ENCODE results near the gene APC2. TPM values are rescaled to one million over a fixed set of nuclear protein-coding genes. Genes with fewer than 3 reads are reported as not detected.

Gene APC2
- total RNA-seq, 1 donor from 2014 or later: 0.42 TPM

DNA sequence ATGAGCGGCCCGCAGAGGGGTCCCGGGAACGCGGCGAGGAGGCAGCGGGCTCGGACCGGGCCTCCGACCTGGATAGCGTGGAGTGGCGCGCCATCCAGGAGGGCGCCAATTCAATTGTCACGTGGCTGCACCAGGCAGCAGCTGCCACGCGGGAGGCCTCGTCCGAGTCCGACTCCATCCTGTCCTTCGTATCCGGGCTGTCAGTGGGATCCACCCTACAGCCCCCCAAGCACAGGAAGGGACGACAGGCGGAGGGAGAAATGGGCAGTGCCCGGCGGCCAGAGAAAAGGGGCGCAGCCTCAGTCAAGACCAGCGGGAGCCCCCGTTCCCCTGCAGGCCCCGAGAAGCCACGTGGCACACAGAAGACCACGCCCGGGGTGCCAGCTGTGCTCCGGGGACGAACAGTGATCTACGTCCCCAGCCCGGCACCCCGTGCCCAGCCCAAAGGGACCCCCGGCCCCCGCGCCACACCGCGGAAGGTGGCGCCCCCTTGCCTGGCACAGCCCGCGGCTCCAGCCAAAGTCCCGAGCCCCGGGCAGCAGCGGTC is 18.4 kb downstream of the APC2 start:
- intact Hi-C loops (cut with micrococcal nuclease): loop anchor here (10.0 kb wide), 1 partner anchor 296 kb away; no protein-coding TSS in a partner anchor
- Mint-ChIP-seq H3K4me1 (peaks cover 25% of the 10 kb centered on the region), H3K4me3 (peak overlapping the region; percentile 41), H3K27ac (no peak overlapping the region), H3K9me3 (no peaks in the 10 kb centered on the region), H3K27me3 (peaks cover 2% of the 10 kb centered on the region), H3K36me3 (ENCODE audit: low read depth) (no peaks in the 10 kb centered on the region)
- no peak for DNase-seq
- ATAC-seq (ENCODE audit: low read depth): no peak
- ChIA-PET POLR2A (interaction anchor here (0.5 to 1.4 kb wide), 3 partner anchors 15 to 605 kb away, joined by 3 to 5 read pairs (median 4); no protein-coding TSS in a partner anchor), CTCF (interaction anchor here (1.5 to 1.6 kb wide), 2 partner anchors 23 to 358 kb away, joined by 3 to 6 read pairs; no protein-coding TSS in a partner anchor)
- TF ChIP-seq, protein P1, sequence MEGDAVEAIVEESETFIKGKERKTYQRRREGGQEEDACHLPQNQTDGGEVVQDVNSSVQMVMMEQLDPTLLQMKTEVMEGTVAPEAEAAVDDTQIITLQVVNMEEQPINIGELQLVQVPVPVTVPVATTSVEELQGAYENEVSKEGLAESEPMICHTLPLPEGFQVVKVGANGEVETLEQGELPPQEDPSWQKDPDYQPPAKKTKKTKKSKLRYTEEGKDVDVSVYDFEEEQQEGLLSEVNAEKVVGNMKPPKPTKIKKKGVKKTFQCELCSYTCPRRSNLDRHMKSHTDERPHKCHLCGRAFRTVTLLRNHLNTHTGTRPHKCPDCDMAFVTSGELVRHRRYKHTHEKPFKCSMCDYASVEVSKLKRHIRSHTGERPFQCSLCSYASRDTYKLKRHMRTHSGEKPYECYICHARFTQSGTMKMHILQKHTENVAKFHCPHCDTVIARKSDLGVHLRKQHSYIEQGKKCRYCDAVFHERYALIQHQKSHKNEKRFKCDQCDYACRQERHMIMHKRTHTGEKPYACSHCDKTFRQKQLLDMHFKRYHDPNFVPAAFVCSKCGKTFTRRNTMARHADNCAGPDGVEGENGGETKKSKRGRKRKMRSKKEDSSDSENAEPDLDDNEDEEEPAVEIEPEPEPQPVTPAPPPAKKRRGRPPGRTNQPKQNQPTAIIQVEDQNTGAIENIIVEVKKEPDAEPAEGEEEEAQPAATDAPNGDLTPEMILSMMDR (IDR thresholded peaks at IDR 0.05): no peak

- CTCF ChIA-PET: interaction anchor here (1.0 to 1.5 kb wide), 2 partner anchors 9 to 23 kb away, joined by 4 to 6 read pairs; no protein-coding TSS in a partner anchor
- no peak overlapping the region for H3K27ac Mint-ChIP-seq
- H3K36me3 Mint-ChIP-seq (ENCODE audit: low read depth): no peaks in the 10 kb centered on the region
- TF ChIP-seq, protein P1 (IDR thresholded peaks at IDR 0.05): no peak
- peak overlapping the region; percentile 32 for H3K4me3 Mint-ChIP-seq
- H3K27me3 Mint-ChIP-seq: peaks cover 2% of the 10 kb centered on the region
- DNase-seq (peak; percentile 45), ATAC-seq (ENCODE audit: low read depth) (peak; percentile 10)
- POLR2A ChIA-PET: interaction anchor here (0.5 to 1.4 kb wide), 4 partner anchors 16 to 605 kb away, joined by 3 to 5 read pairs (median 4); no protein-coding TSS in a partner anchor
- intact Hi-C loops (cut with micrococcal nuclease): loop anchor here (10.0 kb wide), 1 partner anchor 296 kb away; no protein-coding TSS in a partner anchor
- no peaks in the 10 kb centered on the region for H3K9me3 Mint-ChIP-seq
- peaks cover 25% of the 10 kb centered on the region for H3K4me1 Mint-ChIP-seq
These were observed 18.9 kb downstream of the APC2 start for GRCh38 chr19:1468821-1469254.

- Mint-ChIP-seq H3K4me3 (peak overlapping the region; percentile 76), H3K4me1 (peaks cover 25% of the 10 kb centered on the region), H3K9me3 (no peaks in the 10 kb centered on the region), H3K36me3 (ENCODE audit: low read depth) (peaks cover 2% of the 10 kb centered on the region), H3K27ac (no peak overlapping the region), H3K27me3 (peaks cover 2% of the 10 kb centered on the region)
- intact Hi-C loops (cut with micrococcal nuclease): loop anchor here (2.0 to 10.0 kb wide), 3 partner anchors 25 to 295 kb away; partner anchors contain the start of gene ADAMTSL5
- ChIA-PET POLR2A (interaction anchor here (0.9 to 1.4 kb wide), 3 partner anchors 16 to 28 kb away, joined by 4 to 5 read pairs (median 4); no protein-coding TSS in a partner anchor), CTCF (interaction anchor here (1.0 to 1.5 kb wide), 2 partner anchors 8 to 24 kb away, joined by 4 to 6 read pairs; no protein-coding TSS in a partner anchor)
- TF ChIP-seq, protein P1 (IDR thresholded peaks at IDR 0.05): no peak
- ATAC-seq (ENCODE audit: low read depth) (peak; percentile 21), DNase-seq (peak; percentile 54)
These were observed 19.5 kb downstream of the APC2 start for GRCh38 chr19:1469255-1470054.

DNA sequence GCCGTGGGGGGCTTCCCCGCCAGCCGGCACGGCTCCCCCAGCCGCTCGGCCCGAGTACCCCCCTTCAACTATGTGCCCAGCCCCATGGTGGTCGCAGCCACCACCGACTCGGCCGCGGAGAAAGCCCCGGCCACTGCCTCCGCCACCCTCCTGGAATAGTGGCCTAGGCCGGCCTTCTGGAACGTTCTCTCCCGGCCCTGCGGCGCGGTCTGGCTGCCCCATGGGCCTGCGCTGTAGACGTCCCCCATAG is 20.1 kb downstream of the APC2 start:
- H3K36me3 Mint-ChIP-seq (ENCODE audit: low read depth): peaks cover 5% of the 10 kb centered on the region
- CTCF ChIA-PET: no interaction called here
- intact Hi-C loops (cut with micrococcal nuclease): loop anchor here (2.0 kb wide), 2 partner anchors 25 to 43 kb away; partner anchors contain the start of gene ADAMTSL5
- no peak for ATAC-seq (ENCODE audit: low read depth)
- POLR2A ChIA-PET: interaction anchor here (0.9 kb wide), 1 partner anchor 27 kb away, joined by 4 read pairs; no protein-coding TSS in a partner anchor
- DNase-seq: no peak
- H3K27ac Mint-ChIP-seq: no peak overlapping the region
- H3K4me3 Mint-ChIP-seq: peak overlapping the region; percentile 76
- TF ChIP-seq, protein P1 (IDR thresholded peaks at IDR 0.05): no peak
- H3K4me1 Mint-ChIP-seq: peaks cover 25% of the 10 kb centered on the region
- H3K27me3 Mint-ChIP-seq: peaks cover 2% of the 10 kb centered on the region
- no peaks in the 10 kb centered on the region for H3K9me3 Mint-ChIP-seq
